Omental fat pad (tissue), 4 donors: ENCODE measurements around the gene CDYL. TPM values are rescaled to one million over a fixed set of nuclear protein-coding genes. Genes with fewer than 3 reads are reported as not detected.

Experiments
- ATAC-seq: fragments of 150-250 bp; one replicate; pipeline ENCODE4 v1.9.1; 2016; ENCODE audit warnings: mild to moderate bottlenecking, moderate library complexity; ENCODE audit not compliant: low FRiP score
- DNase-seq: peaks from one replicate; pipeline ENCODE4 v3.0.0-alpha.2; 2019; ENCODE audit warnings: low spot score
- total RNA-seq, 4 donors: library from RNA; depleted of rRNA; stranded (reverse); fragments of >200 nt; gene quantifications; one replicate each; pipeline ENCODE4 v1.1.0, GENCODE V29; 2016
- TF ChIP-seq, protein P1 (sequence below), 3 donors: fragments of 450-650 bp; IDR thresholded peaks; one replicate each; pipeline ENCODE4 v1.5.1; 2016 to 2017; ENCODE audit warnings: antibody characterized with exemption in 3 of 3, mild to moderate bottlenecking in 3 of 3, moderate library complexity in 2 of 3

CDYL gene
- total RNA-seq, 4 donors from 2014 or later: 32.2 to 34.5 (median 33.0) TPM

DNA sequence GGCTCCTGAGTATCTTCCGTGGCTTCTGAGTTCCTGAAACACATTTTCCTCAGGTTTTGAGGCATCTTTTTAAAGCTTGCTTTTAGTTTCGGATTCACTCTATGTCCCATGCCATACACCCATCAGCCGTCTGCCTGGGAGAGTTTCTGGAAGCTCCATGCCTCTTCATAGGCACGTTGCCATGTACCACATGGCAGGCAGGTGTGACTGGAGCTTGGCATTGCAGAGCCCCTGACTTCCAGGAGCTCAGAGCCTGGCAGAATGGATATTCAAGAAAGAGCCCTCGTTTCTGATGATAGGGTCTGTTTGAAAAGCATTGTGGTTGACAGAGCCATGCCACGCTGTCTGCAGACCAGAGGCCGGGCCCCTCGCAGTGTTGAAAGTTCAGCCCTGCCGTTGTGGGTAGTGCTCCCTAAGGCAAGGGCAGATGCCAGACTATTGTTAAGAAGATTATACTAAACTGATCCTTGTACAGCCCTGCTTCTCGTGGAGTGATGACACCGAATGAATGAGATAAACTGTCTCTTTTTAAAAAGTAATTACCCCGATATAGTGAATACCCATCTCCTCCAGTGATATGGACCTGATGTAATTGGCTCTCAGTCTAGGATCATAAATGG, 127.7 kb downstream of the CDYL start:
- DNase-seq (no peak), ATAC-seq (peak; percentile 31)

DNA sequence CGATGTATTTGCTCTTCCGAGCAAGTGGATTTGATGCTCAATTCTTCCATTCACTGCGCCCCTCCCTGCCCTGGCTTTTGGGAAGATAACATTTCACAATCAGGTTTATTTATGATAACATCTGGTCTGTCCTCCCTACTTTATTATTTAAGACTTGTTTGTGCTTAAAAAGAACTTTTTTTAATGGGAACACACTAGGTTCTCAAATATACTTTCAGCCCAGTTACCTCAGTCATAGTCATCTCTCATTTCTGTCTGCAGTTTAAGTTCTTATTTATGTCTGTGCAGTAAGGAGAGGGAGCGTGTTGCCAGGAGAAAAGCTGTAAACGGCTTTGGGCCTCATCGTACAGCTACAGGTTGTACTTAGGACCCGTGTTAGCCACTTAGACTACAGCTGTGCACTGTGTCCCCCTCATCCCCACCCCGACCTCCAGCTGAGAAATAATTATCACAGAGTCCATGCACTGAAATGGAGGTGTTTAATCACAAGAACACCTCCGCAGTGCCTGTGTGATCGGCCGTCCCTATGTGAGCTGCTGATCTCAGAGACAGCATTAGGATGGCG, 128.3 kb downstream of the CDYL start:
- DNase-seq (no peak), ATAC-seq (peak; percentile 45)
- TF ChIP-seq, protein P1, sequence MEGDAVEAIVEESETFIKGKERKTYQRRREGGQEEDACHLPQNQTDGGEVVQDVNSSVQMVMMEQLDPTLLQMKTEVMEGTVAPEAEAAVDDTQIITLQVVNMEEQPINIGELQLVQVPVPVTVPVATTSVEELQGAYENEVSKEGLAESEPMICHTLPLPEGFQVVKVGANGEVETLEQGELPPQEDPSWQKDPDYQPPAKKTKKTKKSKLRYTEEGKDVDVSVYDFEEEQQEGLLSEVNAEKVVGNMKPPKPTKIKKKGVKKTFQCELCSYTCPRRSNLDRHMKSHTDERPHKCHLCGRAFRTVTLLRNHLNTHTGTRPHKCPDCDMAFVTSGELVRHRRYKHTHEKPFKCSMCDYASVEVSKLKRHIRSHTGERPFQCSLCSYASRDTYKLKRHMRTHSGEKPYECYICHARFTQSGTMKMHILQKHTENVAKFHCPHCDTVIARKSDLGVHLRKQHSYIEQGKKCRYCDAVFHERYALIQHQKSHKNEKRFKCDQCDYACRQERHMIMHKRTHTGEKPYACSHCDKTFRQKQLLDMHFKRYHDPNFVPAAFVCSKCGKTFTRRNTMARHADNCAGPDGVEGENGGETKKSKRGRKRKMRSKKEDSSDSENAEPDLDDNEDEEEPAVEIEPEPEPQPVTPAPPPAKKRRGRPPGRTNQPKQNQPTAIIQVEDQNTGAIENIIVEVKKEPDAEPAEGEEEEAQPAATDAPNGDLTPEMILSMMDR (IDR thresholded peaks at IDR 0.05): no peak

More for the DNA sequence above, 127.7 kb downstream of the CDYL start:
- TF ChIP-seq, protein P1 (IDR thresholded peaks at IDR 0.05): no peak

DNA sequence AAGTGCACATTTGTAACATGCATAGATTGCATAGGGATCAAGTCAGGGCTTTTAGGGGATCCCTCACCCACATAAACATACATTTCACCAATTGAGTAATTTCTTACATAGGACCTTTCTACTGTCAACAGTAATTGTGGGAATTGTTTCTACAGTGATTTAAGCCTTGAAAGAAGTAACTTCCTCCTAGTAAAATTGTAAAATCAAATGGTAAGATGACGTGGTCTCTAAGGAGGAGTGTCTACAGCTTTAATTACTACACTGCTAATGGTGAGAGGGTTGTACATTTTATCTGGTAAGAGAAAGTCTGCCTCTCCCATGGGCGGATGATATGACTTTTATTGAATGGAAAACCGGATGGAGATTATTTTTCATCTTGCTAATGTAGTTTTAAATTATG, 129.6 kb downstream of the CDYL start:
- DNase-seq: no peak
- no peak for ATAC-seq
- TF ChIP-seq, protein P1 (IDR thresholded peaks at IDR 0.05): no peak

- no peak for DNase-seq
Observed at GRCh38 chr6:4906293-4907276, 130.4 kb downstream of the CDYL start.

GRCh38 chr6:4907602-4908001, 131.4 kb downstream of the CDYL start:
- TF ChIP-seq, protein P1 (IDR thresholded peaks at IDR 0.05): no peak
- no peak for DNase-seq
- no peak for ATAC-seq

More at GRCh38 chr6:4906293-4907276, 130.4 kb downstream of the CDYL start:
- TF ChIP-seq, protein P1 (IDR thresholded peaks at IDR 0.05): no peak
- no peak for ATAC-seq

DNA sequence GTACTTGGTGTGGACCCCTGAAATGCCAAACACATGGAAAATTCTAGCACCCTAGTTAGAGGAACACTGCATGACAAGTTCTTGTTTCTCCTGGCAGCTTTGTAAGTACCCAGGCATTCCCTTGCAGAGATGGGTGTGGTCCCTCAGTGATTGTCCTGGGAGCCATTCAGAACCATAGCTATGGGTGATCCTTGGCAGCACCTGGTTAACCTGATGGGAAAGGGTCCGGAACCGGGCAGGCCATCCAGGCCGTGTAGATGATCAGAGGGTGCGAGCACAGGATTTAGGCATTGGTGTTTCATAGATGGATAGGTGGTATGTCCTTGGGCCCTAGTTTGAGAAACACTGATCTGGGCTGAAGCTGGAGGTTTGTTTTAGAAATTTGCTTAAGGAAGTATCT, 131.9 kb downstream of the CDYL start:
- no peak for ATAC-seq
- TF ChIP-seq, protein P1 (IDR thresholded peaks at IDR 0.05): no peak
- DNase-seq: no peak
